BE2C (cell line): ENCODE results near the gene APBB1IP.
"Not testable (repeated sequence)": the region's sequence is repeated elsewhere in the genome, so short reads cannot be mapped to it uniquely, and the experiment has no call there.

Experiments
- DNase-seq: peaks from one replicate; pipeline ENCODE4 v3.0.0-alpha.2; 2020
- H3K27me3 ChIP-seq: fragments of 250-450 bp; sonication (Bioruptor Pico); 2 replicates; pipeline ENCODE4 v1.5.1; 2020; ENCODE audit warnings: mild to moderate bottlenecking
- H3K36me3 ChIP-seq: fragments of 250-450 bp; sonication (Bioruptor Pico); 2 replicates; pipeline ENCODE4 v1.5.1; 2020; ENCODE audit warnings: mild to moderate bottlenecking
- H3K4me1 ChIP-seq: fragments of 250-450 bp; sonication (Bioruptor Pico); 2 replicates; pipeline ENCODE4 v1.5.1; 2020
- H3K4me3 ChIP-seq: 2 replicates; pipeline ENCODE4 v1.5.1; 2011; ENCODE audit warnings: low read depth, low read length
- H3K9me3 ChIP-seq: fragments of 250-450 bp; sonication (Bioruptor Pico); 2 replicates; pipeline ENCODE4 v1.5.1; 2020
- CTCF ChIP-seq: IDR thresholded peaks from 2 replicates; pipeline ENCODE4 v1.5.1; 2012; ENCODE audit warnings: mild to moderate bottlenecking, low read depth, low read length

APBB1IP gene

GRCh38 chr10:26485150-26485941, 47.2 kb downstream of the APBB1IP start:
- no peaks in the 10 kb centered on the region for H3K27me3 ChIP-seq
- DNase-seq: no peak
- no peaks in the 10 kb centered on the region for H3K9me3 ChIP-seq
- no peaks in the 10 kb centered on the region for H3K36me3 ChIP-seq
- TF ChIP-seq CTCF: no peak
- no peaks in the 10 kb centered on the region for H3K4me1 ChIP-seq
- no peak overlapping the region for H3K4me3 ChIP-seq

- Histone ChIP-seq H3K4me1 (no peaks in the 10 kb centered on the region), H3K9me3 (no peaks in the 10 kb centered on the region), H3K27me3 (no peaks in the 10 kb centered on the region), H3K36me3 (no peaks in the 10 kb centered on the region), H3K4me3 (no peak overlapping the region)
- DNase-seq: no peak
- no peak for TF ChIP-seq CTCF
These were observed 48.2 kb downstream of the APBB1IP start for GRCh38 chr10:26486304-26486703.

- no peaks in the 10 kb centered on the region for H3K36me3 ChIP-seq
- DNase-seq: no peak
- H3K4me1 ChIP-seq: no peaks in the 10 kb centered on the region
- H3K27me3 ChIP-seq: no peaks in the 10 kb centered on the region
- no peaks in the 10 kb centered on the region for H3K9me3 ChIP-seq
- no peak overlapping the region for H3K4me3 ChIP-seq
- no peak for TF ChIP-seq CTCF
These were observed 49.1 kb downstream of the APBB1IP start for GRCh38 chr10:26486990-26487850.

- no peak overlapping the region for H3K4me3 ChIP-seq
- no peak for TF ChIP-seq CTCF
- H3K36me3 ChIP-seq: no peaks in the 10 kb centered on the region
- H3K27me3 ChIP-seq: no peaks in the 10 kb centered on the region
- no peak for DNase-seq
- H3K4me1 ChIP-seq: no peaks in the 10 kb centered on the region
- H3K9me3 ChIP-seq: no peaks in the 10 kb centered on the region
These were observed 50.2 kb downstream of the APBB1IP start for GRCh38 chr10:26488344-26488743.

GRCh38 chr10:26489081-26489480, 50.9 kb downstream of the APBB1IP start:
- Histone ChIP-seq H3K36me3 (no peaks in the 10 kb centered on the region), H3K27me3 (no peaks in the 10 kb centered on the region), H3K9me3 (no peaks in the 10 kb centered on the region), H3K4me3 (no peak overlapping the region), H3K4me1 (no peaks in the 10 kb centered on the region)
- TF ChIP-seq CTCF: no peak
- DNase-seq: no peak

GRCh38 chr10:26490367-26490766, 52.2 kb downstream of the APBB1IP start:
- H3K9me3 ChIP-seq, H3K4me3 ChIP-seq, H3K27me3 ChIP-seq, DNase-seq, H3K36me3 ChIP-seq, H3K4me1 ChIP-seq: not testable (repeated sequence)
